ENCODE results near the gene PXK.

Gene PXK

DNA sequence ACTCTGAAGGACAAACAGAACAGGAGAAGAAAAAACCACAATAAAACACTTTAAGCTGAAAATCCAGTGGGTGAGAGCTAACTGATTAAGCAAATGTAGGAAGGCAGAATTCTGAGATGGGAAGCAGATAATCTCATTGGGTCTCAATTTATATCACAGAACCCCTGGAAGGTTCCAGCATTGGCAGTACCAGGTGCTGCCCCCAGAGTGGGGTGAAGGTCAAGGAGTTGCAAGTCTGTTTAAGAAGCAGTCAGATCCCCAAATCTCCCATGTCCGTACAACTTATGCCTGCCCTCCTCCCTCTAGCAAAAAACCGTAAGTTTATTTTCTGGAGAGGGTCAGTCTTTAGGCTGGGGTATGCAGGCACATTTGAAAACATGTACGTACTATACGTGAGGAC, 45.1 kb downstream of the PXK start:
- DNase-seq (ENCODE audit: extremely low read depth, insufficient read length): no peak
- Histone ChIP-seq H3K4me3 (replicated peaks; ENCODE audit: low read depth, low read length) (no peak overlapping the region), H3K27me3 (replicated peaks; ENCODE audit: control insufficient read depth, insufficient read depth, low read length) (no peaks in the 10 kb centered on the region), H3K36me3 (ENCODE audit: control insufficient read depth, insufficient read depth, low read length) (no peaks in the 10 kb centered on the region)
- TF ChIP-seq, protein P1, sequence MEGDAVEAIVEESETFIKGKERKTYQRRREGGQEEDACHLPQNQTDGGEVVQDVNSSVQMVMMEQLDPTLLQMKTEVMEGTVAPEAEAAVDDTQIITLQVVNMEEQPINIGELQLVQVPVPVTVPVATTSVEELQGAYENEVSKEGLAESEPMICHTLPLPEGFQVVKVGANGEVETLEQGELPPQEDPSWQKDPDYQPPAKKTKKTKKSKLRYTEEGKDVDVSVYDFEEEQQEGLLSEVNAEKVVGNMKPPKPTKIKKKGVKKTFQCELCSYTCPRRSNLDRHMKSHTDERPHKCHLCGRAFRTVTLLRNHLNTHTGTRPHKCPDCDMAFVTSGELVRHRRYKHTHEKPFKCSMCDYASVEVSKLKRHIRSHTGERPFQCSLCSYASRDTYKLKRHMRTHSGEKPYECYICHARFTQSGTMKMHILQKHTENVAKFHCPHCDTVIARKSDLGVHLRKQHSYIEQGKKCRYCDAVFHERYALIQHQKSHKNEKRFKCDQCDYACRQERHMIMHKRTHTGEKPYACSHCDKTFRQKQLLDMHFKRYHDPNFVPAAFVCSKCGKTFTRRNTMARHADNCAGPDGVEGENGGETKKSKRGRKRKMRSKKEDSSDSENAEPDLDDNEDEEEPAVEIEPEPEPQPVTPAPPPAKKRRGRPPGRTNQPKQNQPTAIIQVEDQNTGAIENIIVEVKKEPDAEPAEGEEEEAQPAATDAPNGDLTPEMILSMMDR (IDR thresholded peaks at IDR 0.05; ENCODE audit: insufficient read depth, low read length, poor library complexity, severe bottlenecking): no peak

DNA sequence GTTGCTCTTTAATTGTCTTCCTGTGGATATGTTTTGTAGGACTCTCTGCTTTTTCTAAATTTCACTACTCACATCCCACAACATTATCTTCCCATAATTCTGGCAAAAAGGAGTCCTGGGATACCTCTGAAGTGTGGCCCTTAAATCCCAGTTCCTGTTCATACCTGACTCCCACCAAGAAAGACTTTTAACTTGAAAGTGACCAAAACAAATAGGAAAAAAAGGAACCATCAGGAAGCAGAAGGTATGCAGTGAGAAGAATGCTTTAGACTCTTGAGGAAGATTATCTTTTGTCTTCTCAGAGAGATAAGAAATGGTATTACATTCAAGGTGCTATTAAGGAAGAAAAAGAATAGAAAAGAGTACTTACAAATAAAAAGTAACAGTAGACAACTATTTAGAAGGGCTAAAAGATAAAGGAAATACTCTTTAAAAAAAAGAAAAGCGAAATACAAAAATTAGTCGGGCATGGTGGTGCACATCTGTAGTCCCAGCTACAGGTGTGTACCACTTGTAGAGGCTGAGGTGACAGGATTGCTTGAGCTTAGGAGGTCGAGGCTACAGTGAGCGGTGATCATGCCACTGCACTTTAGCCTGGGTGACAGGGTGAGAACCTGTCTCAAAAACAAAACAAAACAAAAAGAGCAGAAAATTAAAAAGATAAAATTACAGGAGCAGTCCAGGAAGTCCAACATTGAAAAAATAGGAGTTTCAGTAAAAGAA, 46.8 kb downstream of the PXK start:
- H3K4me3 ChIP-seq (replicated peaks; ENCODE audit: low read depth, low read length): no peak overlapping the region
- TF ChIP-seq, protein P1 (IDR thresholded peaks at IDR 0.05; ENCODE audit: insufficient read depth, low read length, poor library complexity, severe bottlenecking): no peak
- DNase-seq (ENCODE audit: extremely low read depth, insufficient read length): no peak
- no peaks in the 10 kb centered on the region for H3K27me3 ChIP-seq (replicated peaks; ENCODE audit: control insufficient read depth, insufficient read depth, low read length)
- H3K36me3 ChIP-seq (ENCODE audit: control insufficient read depth, insufficient read depth, low read length): no peaks in the 10 kb centered on the region

DNA sequence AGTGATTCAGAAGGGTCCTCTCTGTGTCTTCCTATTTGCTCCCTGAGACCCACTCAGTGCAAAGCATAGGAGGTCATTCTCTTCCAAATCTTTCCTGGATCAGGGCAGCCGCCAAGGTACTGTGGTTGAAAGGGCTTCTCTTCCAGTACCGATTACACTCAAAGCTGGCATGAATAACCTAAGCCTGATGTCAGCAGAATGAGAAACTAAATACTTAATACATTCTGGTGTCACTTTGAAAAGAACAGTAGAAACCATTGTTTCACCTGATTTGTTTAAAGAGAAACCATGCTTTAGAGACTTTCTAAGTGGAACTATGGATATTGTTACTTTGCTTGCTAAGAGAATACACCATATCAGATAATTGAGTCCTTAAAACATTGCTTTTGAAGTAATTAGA, 50.8 kb downstream of the PXK start:
- H3K27me3 ChIP-seq (replicated peaks; ENCODE audit: control insufficient read depth, insufficient read depth, low read length): no peaks in the 10 kb centered on the region
- TF ChIP-seq, protein P1 (IDR thresholded peaks at IDR 0.05; ENCODE audit: insufficient read depth, low read length, poor library complexity, severe bottlenecking): no peak
- no peak overlapping the region for H3K4me3 ChIP-seq (replicated peaks; ENCODE audit: low read depth, low read length)
- DNase-seq (ENCODE audit: extremely low read depth, insufficient read length): no peak
- H3K36me3 ChIP-seq (ENCODE audit: control insufficient read depth, insufficient read depth, low read length): no peaks in the 10 kb centered on the region; the same call in 1 of the 2 replicates

DNA sequence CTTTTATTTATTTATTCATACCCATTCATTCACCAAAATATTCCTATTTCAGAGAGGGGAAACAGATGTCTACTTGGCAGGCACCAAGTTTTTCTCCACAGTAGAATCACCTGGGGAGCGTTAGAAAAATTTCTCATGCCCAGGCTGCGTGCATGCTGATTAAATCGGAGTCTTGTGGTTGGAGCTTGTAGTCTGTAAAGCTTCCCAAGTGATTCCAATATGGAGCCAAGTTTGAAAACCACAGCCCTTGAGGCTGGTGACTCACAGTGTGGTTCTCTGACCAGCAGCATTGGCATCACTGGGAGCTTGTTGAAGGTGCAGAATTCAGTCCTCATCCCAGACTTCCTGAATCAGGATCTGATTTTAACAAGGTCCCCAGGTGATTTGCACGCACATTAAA, 51.2 kb downstream of the PXK start:
- Histone ChIP-seq H3K27me3 (replicated peaks; ENCODE audit: control insufficient read depth, insufficient read depth, low read length) (no peaks in the 10 kb centered on the region), H3K36me3 (ENCODE audit: control insufficient read depth, insufficient read depth, low read length) (no peaks in the 10 kb centered on the region; the same call in 1 of the 2 replicates), H3K4me3 (replicated peaks; ENCODE audit: low read depth, low read length) (no peak overlapping the region)
- no peak for DNase-seq (ENCODE audit: extremely low read depth, insufficient read length)
- TF ChIP-seq, protein P1 (IDR thresholded peaks at IDR 0.05; ENCODE audit: insufficient read depth, low read length, poor library complexity, severe bottlenecking): no peak

DNA sequence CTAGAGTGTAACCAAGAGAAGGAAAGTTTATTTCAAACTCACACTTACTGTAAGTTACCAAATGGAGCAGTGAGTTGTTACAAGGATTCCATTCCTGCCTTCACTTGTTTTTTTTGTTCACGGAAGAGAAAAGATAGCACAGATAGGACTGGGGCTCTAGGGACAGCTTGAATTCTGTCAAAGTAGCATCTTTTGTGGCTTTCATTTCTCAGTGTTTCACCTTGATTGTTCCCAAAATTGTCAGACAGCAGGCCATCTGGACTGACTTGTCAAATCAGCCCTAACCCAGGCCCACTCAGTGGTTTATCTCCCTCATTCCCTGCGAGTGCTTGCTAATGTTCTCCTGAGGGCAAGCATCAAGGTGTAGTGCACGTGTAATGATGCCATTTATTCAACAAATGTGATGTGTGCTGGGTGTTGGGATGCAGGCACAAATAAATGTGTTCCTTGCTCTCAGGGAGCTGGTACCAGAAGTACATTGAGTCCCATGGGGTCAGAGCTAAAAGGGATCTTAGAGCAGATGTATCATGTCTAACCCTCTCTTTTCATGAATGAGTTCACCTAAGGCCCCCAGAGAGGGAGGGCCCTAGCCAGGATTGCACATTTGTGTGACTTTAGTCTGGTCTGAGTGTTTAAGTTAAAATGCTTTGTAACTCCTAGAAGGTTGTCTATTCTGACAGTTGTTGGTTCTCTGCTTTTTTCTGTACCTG, 51.8 kb downstream of the PXK start:
- no peaks in the 10 kb centered on the region; the same call in 1 of the 2 replicates for H3K36me3 ChIP-seq (ENCODE audit: control insufficient read depth, insufficient read depth, low read length)
- no peak overlapping the region for H3K4me3 ChIP-seq (replicated peaks; ENCODE audit: low read depth, low read length)
- peak; percentile 1 for DNase-seq (ENCODE audit: extremely low read depth, insufficient read length)
- TF ChIP-seq, protein P1 (IDR thresholded peaks at IDR 0.05; ENCODE audit: insufficient read depth, low read length, poor library complexity, severe bottlenecking): no peak
- H3K27me3 ChIP-seq (replicated peaks; ENCODE audit: control insufficient read depth, insufficient read depth, low read length): no peaks in the 10 kb centered on the region
